MCF 10A (cell line): ENCODE measurements around the gene DACH1. TPM values are rescaled to one million over a fixed set of nuclear protein-coding genes. Genes with fewer than 3 reads are reported as not detected.

ENCODE experiments used
- BruUV-seq: library from RNA; stranded (reverse); fragments of 400-500 nt; replicated peaks from 2 replicates; lab custom pipeline; 2021; lab: Mats Ljungman, UMichigan
- CTCF ChIA-PET: fragments of 300-600 bp; sonication (Branson Sonifier 250); formaldehyde crosslinking; extraction: SDS; loops from one replicate; lab custom pipeline; 2021; ENCODE audit warnings: antibody characterized with exemption, inconsistent platforms; lab: Yijun Ruan, JAX
- POLR2A ChIA-PET: fragments of 300-600, 350-650 bp; sonication (Branson Sonifier 250); formaldehyde crosslinking; extraction: SDS; loops from one replicate; lab custom pipeline; 2020; ENCODE audit warnings: antibody characterized with exemption, inconsistent platforms; lab: Yijun Ruan, JAX
- DNase-seq: peaks from one replicate; pipeline ENCODE4 v3.0.0-alpha.2; 2018; ENCODE audit not compliant: unreplicated experiment
- H3K27ac Mint-ChIP-seq: one replicate; pipeline ENCODE4 v1.8.0; 2022; ENCODE audit warnings: mild to moderate bottlenecking, low read depth, mixed read lengths; ENCODE audit not compliant: unreplicated experiment
- H3K27me3 Mint-ChIP-seq: one replicate; pipeline ENCODE4 v1.8.0; 2022; ENCODE audit warnings: mixed read lengths; ENCODE audit not compliant: insufficient read depth, unreplicated experiment
- H3K36me3 Mint-ChIP-seq: one replicate; pipeline ENCODE4 v1.8.0; 2022; ENCODE audit warnings: mild to moderate bottlenecking, moderate library complexity, mixed read lengths; ENCODE audit not compliant: insufficient read depth, unreplicated experiment
- H3K4me1 Mint-ChIP-seq: one replicate; pipeline ENCODE4 v1.8.0; 2022; ENCODE audit warnings: mixed read lengths; ENCODE audit not compliant: insufficient read depth, unreplicated experiment
- H3K4me3 Mint-ChIP-seq: one replicate; pipeline ENCODE4 v1.8.0; 2022; ENCODE audit warnings: mild to moderate bottlenecking, moderate library complexity, mixed read lengths; ENCODE audit not compliant: unreplicated experiment
- H3K9me3 Mint-ChIP-seq: one replicate; pipeline ENCODE4 v1.8.0; 2022; ENCODE audit warnings: mixed read lengths; ENCODE audit not compliant: unreplicated experiment
- CTCF ChIP-seq: fragments of 200-600 bp; IDR thresholded peaks from one replicate; pipeline ENCODE4 v1.8.0; 2022; ENCODE audit warnings: antibody characterized with exemption, mild to moderate bottlenecking; ENCODE audit not compliant: unreplicated experiment
- intact Hi-C: fragments of 100-400 bp; cut with micrococcal nuclease; formaldehyde crosslinking; loops from 2 replicates; pipeline ENCODE4 v1.14.1; 2022
- total RNA-seq: library from RNA; stranded (reverse); gene quantifications from 2 replicates; pipeline ENCODE4 v1.2.3, GENCODE V29; 2022

The DACH1 gene
- total RNA-seq, 1 experiment from 2014 or later, result not detected

GRCh38 chr13:71499944-71500514 is 367.0 kb downstream of the DACH1 start:
- Mint-ChIP-seq H3K36me3 (no peaks in the 10 kb centered on the region), H3K9me3 (no peaks in the 10 kb centered on the region), H3K4me3 (no peak overlapping the region), H3K27me3 (peaks cover 83% of the 10 kb centered on the region), H3K4me1 (no peaks in the 10 kb centered on the region), H3K27ac (no peak overlapping the region)
- no TSS peak for BruUV-seq
- CTCF ChIA-PET, result no interaction called here
- intact Hi-C loops, result no loop called here
- no peak for TF ChIP-seq CTCF
- no peak for DNase-seq
- POLR2A ChIA-PET, result no interaction called here

GRCh38 chr13:71499235-71499634 is 367.8 kb downstream of the DACH1 start:
- POLR2A ChIA-PET, result no interaction called here
- Mint-ChIP-seq H3K27me3 (peaks cover 75% of the 10 kb centered on the region), H3K4me1 (no peaks in the 10 kb centered on the region), H3K4me3 (no peak overlapping the region), H3K27ac (no peak overlapping the region), H3K36me3 (no peaks in the 10 kb centered on the region), H3K9me3 (no peaks in the 10 kb centered on the region)
- no TSS peak for BruUV-seq
- DNase-seq, result no peak
- CTCF ChIA-PET, result interaction anchor here (0.6 kb wide), 1 partner anchor 384 kb away, joined by 3 read pairs; no protein-coding TSS in a partner anchor
- TF ChIP-seq CTCF, result no peak
- intact Hi-C loops, result no loop called here

- CTCF ChIA-PET, result no interaction called here
- POLR2A ChIA-PET, result no interaction called here
- H3K27me3 Mint-ChIP-seq, result peaks cover 70% of the 10 kb centered on the region
- no peaks in the 10 kb centered on the region for H3K9me3 Mint-ChIP-seq
- H3K27ac Mint-ChIP-seq, result no peak overlapping the region
- no peaks in the 10 kb centered on the region for H3K36me3 Mint-ChIP-seq
- H3K4me3 Mint-ChIP-seq, result no peak overlapping the region
- intact Hi-C loops, result no loop called here
- no peak for DNase-seq
- BruUV-seq, result no TSS peak
- no peaks in the 10 kb centered on the region for H3K4me1 Mint-ChIP-seq
- no peak for TF ChIP-seq CTCF
These were observed 373.8 kb downstream of the DACH1 start for GRCh38 chr13:71493189-71493588.

- no peaks in the 10 kb centered on the region for H3K9me3 Mint-ChIP-seq
- no peak for DNase-seq
- no peak overlapping the region for H3K27ac Mint-ChIP-seq
- ChIA-PET POLR2A (no interaction called here), CTCF (interaction anchor here (0.6 to 0.7 kb wide), 2 partner anchors 700 to 1095 kb away, joined by 3 to 4 read pairs; no protein-coding TSS in a partner anchor)
- BruUV-seq, result no TSS peak
- no peaks in the 10 kb centered on the region for H3K36me3 Mint-ChIP-seq
- no peak for TF ChIP-seq CTCF
- H3K4me1 Mint-ChIP-seq, result no peaks in the 10 kb centered on the region
- intact Hi-C loops, result no loop called here
- no peak overlapping the region for H3K4me3 Mint-ChIP-seq
- H3K27me3 Mint-ChIP-seq, result peaks cover 70% of the 10 kb centered on the region
These were observed 374.6 kb downstream of the DACH1 start for GRCh38 chr13:71492346-71492871.
